GM19025 (cell line): ENCODE data around the gene LRG1.
"Not testable (repeated sequence)": the region's sequence is repeated elsewhere in the genome, so short reads cannot be mapped to it uniquely, and the experiment has no call there.

Source experiments
- ATAC-seq: cut with Tn5 transposase; IDR thresholded peaks from one replicate; pipeline ENCODE4 v1.9.1; 2021; ENCODE audit warnings: mild to moderate bottlenecking, low read depth, moderate library complexity; ENCODE audit not compliant: unreplicated experiment

The LRG1 gene

GRCh38 chr19:4553775-4554174 lies 13.9 kb upstream of the LRG1 start:
- no peak for ATAC-seq

DNA sequence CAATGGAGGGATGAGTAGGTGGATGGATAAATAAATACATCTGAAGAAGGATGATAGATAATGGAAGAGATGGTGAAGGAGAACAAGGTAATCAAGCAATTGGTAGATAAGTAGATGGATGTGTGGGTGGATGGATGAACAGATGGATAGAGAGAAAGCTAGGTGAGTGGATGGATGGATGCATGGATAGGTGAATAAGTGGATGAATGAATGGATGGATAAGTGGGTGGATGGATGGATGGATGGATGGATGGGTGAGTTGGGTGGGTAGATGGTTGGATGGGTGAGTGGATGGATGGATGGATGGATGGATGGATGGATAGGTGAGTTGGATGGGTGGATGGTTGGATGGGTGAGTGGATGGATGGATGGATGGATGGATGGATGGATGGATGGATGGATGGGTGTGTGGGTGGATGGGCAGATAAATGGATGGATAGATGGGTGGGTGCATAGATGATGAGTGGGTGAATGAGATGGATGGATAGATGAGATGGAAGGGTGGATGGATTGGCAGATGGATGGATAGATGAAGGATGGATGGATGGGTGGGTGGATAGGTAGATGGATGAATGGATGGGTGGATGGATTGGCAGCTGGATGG lies 13.4 kb upstream of the LRG1 start:
- ATAC-seq = no peak

DNA sequence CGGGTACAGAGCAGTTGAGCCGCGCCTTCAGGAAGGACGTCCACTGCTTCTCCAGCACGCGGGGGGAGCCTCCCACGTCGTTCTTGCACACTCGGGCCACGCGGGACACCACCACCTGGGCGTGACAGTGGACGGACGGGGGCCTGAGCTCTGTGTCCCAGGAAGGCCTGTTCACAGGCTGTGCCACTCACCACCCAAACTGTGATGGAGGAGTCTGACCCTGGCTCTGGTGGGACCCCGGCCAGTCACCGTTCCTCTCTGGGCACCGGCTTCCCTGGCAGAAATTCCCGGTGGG lies 12.6 kb upstream of the LRG1 start:
- ATAC-seq = no peak

- ATAC-seq = no peak
These were observed 10.7 kb upstream of the LRG1 start for GRCh38 chr19:4550479-4551050.

DNA sequence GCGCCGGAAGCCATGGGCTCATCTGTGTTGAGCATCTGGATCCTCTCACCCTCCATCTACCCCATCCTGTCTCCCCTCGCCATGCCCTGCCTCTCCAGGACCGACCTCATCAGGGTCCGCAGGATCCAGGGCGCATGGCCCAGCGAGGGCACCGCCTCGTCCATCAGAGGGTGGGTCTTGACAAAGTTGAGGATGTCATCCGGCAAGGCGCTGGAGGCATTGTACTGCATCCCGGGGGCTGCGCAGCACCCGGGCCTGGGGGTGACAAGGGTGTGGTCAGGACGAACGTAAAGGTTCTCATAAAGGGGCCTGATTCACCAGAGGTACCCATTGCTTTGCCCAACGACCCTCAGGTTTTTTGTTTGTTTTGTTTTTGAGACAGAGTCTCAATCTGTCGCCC lies 10.2 kb upstream of the LRG1 start:
- no peak for ATAC-seq

GRCh38 chr19:4548238-4548584 lies 8.4 kb upstream of the LRG1 start:
- ATAC-seq = no peak

DNA sequence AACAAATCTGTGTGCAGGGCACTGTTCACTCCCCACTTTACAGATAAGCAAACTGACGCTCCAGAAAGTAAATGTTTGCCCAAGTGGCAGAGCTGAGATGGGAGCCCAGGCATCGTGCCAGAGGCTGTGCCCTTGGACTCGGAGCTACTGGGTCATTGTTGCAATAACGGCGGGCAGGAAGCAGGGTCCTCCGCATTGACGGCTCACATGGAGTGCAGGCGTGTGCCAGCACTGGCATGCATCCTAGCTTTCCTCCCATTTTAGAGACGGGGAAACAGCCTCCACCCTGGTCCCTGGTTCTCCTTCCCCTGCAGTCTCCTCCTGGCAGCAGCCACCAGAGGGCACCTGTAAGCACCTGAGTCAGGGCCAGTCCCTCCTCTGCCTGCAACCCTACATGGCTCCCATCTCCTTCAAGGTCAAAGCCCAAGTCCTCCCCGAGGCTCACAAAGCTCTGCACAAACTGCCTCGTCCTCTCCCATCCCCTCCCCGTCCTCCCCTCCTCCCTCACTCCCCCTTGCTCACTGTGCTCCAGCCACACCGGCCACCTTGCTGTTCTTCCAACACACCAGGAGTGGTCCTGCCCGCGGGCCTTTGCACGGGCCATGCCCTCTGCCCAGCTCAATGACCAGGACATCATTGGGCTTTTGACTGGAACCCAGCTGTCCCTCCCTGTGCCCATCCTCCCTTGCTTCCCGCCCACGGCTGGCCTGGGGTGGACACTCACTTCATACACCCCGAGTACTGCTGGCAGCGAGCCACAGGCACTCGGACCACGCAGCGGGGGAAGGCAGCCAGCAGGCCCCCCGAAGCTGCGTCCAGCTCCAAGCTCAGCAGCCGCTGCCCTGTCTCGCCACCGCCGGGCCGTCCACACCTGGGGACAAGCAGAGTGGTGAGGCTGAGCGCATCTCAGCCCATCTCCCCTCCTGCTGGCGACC lies 7.7 kb upstream of the LRG1 start:
- no peak for ATAC-seq

GRCh38 chr19:4543842-4544647 lies 4.2 kb upstream of the LRG1 start:
- ATAC-seq = no peak

GRCh38 chr19:4542896-4543841 lies 3.3 kb upstream of the LRG1 start:
- ATAC-seq = no peak

- not testable (repeated sequence) for ATAC-seq
These were observed 1.9 kb upstream of the LRG1 start for GRCh38 chr19:4541806-4542145.

- ATAC-seq = no peak
These were observed 1.4 kb upstream of the LRG1 start for GRCh38 chr19:4541114-4541805.

- ATAC-seq = no peak
These were observed 605 bp downstream of the LRG1 start for GRCh38 chr19:4539169-4539692.

DNA sequence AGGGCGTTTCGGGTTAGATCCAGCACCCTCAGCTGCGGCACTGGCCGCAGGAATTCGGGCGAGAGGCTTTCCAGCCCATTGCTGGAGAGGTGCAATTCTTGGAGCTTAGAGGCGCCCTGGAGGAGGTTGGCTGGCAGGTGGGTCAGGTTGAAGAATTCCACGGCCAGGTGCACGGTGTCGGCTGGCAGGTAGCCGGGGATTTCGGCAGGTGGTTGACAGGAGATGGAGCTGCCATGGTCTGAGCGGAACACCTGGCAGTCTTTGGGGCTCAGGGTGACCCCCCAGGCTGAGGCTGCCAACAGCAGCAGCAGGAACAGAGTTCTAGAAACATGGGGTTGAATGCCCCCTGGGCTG lies 1.3 kb downstream of the LRG1 start:
- no peak for ATAC-seq

- no peak for ATAC-seq
These were observed 1.8 kb downstream of the LRG1 start for GRCh38 chr19:4537953-4538600.

GRCh38 chr19:4536798-4537197 lies 3.0 kb downstream of the LRG1 start:
- ATAC-seq = no peak

- no peak for ATAC-seq
These were observed 4.8 kb downstream of the LRG1 start, which contains the start of gene PLIN5 for GRCh38 chr19:4534836-4535658. PLIN5 (minus strand) TSS chr19:4535224; CDS start chr19:4534074, 1,150 bp downstream.

DNA sequence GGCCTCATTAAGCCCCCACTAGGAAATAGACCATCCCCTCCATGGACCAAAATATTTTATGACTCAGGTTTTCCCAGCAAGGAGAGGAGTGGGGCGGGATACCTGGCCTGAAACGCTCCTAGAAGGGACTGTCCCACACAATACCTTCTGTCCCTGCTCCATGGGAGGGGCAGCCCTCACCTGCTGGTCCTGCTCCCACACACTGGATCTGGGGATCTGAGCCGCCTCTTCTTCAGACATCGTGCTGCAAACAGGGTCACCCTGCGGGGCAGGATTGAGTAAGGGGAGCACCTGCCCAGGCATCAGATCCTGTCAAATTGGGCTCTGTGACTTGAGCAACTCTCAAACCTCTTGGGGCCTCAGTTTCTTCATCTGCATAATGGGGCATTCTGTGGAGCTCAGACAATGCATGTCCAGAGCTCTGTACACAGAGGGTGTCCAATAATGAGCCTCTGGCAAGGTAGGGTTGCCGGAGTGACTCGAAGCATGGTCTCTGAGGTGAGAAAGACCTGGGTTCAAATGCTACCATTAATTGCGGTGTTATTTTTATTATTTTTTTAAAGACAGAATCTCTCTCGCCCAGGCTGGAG lies 5.9 kb downstream of the LRG1 start:
- no peak for ATAC-seq

GRCh38 chr19:4533334-4533733 lies 6.5 kb downstream of the LRG1 start:
- ATAC-seq = no peak
